Activated CD8-positive, alpha-beta T cell treated with anti-CD3 and anti-CD28 coated beads for 36 hours (primary cell): ENCODE data around the gene GAST. TPM values are rescaled to one million over a fixed set of nuclear protein-coding genes. Genes with fewer than 3 reads are reported as not detected.
A peak's percentile ranks its signal among the peaks of the same experiment; 100 is the strongest.

ENCODE experiments used
- ATAC-seq: fragments of 200-7000 bp; cut with Tn5 transposase; one replicate; pipeline ENCODE4 v1.10.0; 2021; ENCODE audit warnings: mild to moderate bottlenecking, moderate library complexity
- CTCF ChIA-PET: fragments of 350-600 bp; sonication (Branson Sonifier 250); formaldehyde crosslinking; loops from one replicate; lab custom pipeline; 2021; ENCODE audit warnings: antibody characterized with exemption; lab: Charles Lee
- POLR2A ChIA-PET: fragments of 350-600 bp; sonication (Branson Sonifier 250); formaldehyde crosslinking; loops from one replicate; lab custom pipeline; 2021; ENCODE audit warnings: antibody characterized with exemption; lab: Charles Lee
- DNase-seq: peaks from one replicate; pipeline ENCODE4 v3.0.0-alpha.2; 2020
- H3K27ac Mint-ChIP-seq: one replicate; pipeline ENCODE4 v1.8.0; 2021; ENCODE audit warnings: mild to moderate bottlenecking, mixed read lengths
- H3K27me3 Mint-ChIP-seq: one replicate; pipeline ENCODE4 v1.8.0; 2021; ENCODE audit warnings: mixed read lengths
- H3K36me3 Mint-ChIP-seq: one replicate; pipeline ENCODE4 v1.8.0; 2021; ENCODE audit warnings: low read depth, mixed read lengths
- H3K4me1 Mint-ChIP-seq: one replicate; pipeline ENCODE4 v1.8.0; 2021; ENCODE audit warnings: low read depth, mixed read lengths
- H3K4me3 Mint-ChIP-seq: one replicate; pipeline ENCODE4 v1.8.0; 2021; ENCODE audit warnings: mild to moderate bottlenecking, moderate library complexity, mixed read lengths
- H3K9me3 Mint-ChIP-seq: one replicate; pipeline ENCODE4 v1.8.0; 2021; ENCODE audit warnings: mixed read lengths
- intact Hi-C: fragments of 100-400 bp; cut with micrococcal nuclease; formaldehyde crosslinking; loops from one replicate; pipeline ENCODE4 v1.10.0; 2022
- total RNA-seq, 2 experiments: library from RNA; stranded (reverse); gene quantifications; one replicate each; pipeline ENCODE4 v1.2.3, GENCODE V29; 2021
- TF ChIP-seq, protein P1 (sequence below): fragments of 200-600 bp; IDR thresholded peaks from one replicate; pipeline ENCODE4 v1.8.0; 2022; ENCODE audit warnings: antibody characterized with exemption, mild to moderate bottlenecking

GAST gene, protein sequence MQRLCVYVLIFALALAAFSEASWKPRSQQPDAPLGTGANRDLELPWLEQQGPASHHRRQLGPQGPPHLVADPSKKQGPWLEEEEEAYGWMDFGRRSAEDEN
- total RNA-seq = not detected

DNA sequence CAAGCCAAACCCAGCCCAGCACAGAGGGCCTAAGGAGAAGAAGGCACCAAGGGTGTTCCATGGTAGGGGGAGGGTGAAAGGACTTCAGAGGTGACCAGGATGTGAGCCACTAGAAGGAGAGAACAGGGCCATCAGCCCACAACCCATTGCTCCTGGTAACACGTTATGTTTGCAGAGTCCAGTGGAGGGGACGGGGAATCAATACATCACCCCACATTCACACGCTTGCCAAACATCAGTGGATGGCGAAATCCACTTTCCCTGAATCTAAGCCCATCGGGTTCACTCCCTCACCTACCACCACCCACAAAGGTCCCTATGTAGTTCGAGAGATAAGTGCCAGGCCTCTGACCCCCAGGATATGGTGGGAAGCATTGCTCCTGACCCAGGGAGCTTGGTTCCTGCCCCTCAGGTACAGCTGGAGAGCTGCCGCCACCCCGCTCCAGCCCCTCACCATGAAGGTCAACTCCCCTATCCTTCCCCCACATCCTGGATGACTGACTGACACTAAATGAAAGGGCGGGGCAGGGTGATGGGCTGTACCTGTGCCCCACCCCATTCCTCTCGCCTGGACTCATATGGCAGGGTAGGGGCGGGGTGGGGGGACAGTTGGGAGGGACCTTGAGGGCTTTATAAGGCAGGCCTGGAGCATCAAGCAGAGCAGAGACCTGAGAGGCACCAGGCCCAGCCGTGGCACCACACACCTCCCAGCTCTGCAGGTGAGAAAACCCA lies at the start of gene GAST:
GAST (plus strand) TSS at position 663 of the 732 bp plus-strand sequence. CDS start 3,106 bp downstream, outside the sequence.
- intact Hi-C loops = no loop called here
- no peak for DNase-seq
- TF ChIP-seq, protein P1, sequence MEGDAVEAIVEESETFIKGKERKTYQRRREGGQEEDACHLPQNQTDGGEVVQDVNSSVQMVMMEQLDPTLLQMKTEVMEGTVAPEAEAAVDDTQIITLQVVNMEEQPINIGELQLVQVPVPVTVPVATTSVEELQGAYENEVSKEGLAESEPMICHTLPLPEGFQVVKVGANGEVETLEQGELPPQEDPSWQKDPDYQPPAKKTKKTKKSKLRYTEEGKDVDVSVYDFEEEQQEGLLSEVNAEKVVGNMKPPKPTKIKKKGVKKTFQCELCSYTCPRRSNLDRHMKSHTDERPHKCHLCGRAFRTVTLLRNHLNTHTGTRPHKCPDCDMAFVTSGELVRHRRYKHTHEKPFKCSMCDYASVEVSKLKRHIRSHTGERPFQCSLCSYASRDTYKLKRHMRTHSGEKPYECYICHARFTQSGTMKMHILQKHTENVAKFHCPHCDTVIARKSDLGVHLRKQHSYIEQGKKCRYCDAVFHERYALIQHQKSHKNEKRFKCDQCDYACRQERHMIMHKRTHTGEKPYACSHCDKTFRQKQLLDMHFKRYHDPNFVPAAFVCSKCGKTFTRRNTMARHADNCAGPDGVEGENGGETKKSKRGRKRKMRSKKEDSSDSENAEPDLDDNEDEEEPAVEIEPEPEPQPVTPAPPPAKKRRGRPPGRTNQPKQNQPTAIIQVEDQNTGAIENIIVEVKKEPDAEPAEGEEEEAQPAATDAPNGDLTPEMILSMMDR = no peak
- no peak within 1 kb of the TSS for H3K4me3 Mint-ChIP-seq
- CTCF ChIA-PET = no interaction called here
- H3K9me3 Mint-ChIP-seq = no peaks in the 10 kb centered on the region
- ATAC-seq = no peak
- no peaks in the 10 kb centered on the region for H3K36me3 Mint-ChIP-seq
- H3K4me1 Mint-ChIP-seq = peaks cover 5% of the 10 kb centered on the region
- POLR2A ChIA-PET = no interaction called here
- H3K27me3 Mint-ChIP-seq = peaks cover 5% of the 10 kb centered on the region
- no peak within 1 kb of the TSS for H3K27ac Mint-ChIP-seq

DNA sequence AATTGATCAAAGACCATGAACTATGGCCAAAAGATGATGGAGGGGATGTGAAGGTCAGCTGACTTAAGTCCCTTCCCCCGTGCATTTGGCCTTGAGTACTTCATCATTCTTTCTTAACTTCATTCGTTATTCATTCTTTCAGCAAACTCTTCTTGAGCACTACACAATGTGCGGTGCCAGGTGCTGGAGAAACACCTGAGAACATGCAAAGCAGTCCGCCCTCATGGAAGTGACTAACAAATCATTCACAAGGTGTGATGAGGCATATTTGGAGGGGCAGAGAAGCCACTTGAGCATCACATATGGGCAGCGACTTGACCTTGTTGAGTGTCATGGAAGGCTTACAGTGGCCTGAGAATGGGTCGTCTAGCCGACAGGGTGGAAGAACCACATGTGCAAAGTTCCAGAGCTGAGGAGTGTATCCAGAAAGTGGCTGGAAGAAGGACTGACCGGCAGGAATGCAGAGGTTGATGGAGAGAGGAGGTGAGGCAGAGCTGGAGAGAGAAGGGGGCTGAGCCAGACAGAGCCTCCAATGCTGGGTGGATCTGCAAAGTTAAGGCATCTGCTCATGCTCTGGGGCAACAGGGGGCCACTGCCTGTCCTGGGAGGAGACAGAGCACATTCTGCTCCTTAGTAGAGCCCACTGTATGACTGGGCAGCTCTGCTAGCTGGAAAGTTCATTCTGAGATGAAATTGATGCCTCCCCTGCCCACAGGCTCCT lies 48.5 kb upstream of the GAST start:
- TF ChIP-seq, protein P1 = no peak
- DNase-seq (no peak), ATAC-seq (no peak)
- no peak overlapping the region for H3K27ac Mint-ChIP-seq
- intact Hi-C loops = no loop called here
- ChIA-PET POLR2A (interaction anchor here (0.7 to 8.3 kb wide), 4 partner anchors 27 to 113 kb away, joined by 3 to 104 read pairs (median 3); partner anchors contain the start of gene EIF1), CTCF (interaction anchor here (0.7 to 10.9 kb wide), 38 partner anchors 10 to 980 kb away, joined by 3 to 435 read pairs (median 5); partner anchors contain the start of genes EIF1 and KRT31)
- H3K9me3 Mint-ChIP-seq = no peaks in the 10 kb centered on the region
- H3K27me3 Mint-ChIP-seq = peaks cover 1% of the 10 kb centered on the region
- H3K4me3 Mint-ChIP-seq = no peak overlapping the region
- peaks cover 23% of the 10 kb centered on the region for H3K4me1 Mint-ChIP-seq
- H3K36me3 Mint-ChIP-seq = no peaks in the 10 kb centered on the region

DNA sequence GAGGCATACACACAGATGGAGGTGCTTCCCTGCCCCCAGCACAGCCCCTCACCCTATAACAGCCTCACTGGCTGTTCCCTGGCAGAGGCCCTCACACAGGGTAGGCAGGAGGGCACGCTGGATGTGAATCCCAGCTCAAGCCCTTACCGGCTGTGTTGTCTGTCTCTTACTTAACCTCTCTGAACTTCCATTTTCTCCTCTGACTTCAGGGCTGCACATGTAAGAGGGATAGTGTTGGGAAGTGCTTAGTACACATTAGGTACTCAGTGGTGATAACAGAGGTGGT lies 48.0 kb upstream of the GAST start:
- POLR2A ChIA-PET = interaction anchor here (1.0 to 8.3 kb wide), 2 partner anchors 26 to 31 kb away, joined by 3 to 104 read pairs; partner anchors contain the start of gene EIF1

DNA sequence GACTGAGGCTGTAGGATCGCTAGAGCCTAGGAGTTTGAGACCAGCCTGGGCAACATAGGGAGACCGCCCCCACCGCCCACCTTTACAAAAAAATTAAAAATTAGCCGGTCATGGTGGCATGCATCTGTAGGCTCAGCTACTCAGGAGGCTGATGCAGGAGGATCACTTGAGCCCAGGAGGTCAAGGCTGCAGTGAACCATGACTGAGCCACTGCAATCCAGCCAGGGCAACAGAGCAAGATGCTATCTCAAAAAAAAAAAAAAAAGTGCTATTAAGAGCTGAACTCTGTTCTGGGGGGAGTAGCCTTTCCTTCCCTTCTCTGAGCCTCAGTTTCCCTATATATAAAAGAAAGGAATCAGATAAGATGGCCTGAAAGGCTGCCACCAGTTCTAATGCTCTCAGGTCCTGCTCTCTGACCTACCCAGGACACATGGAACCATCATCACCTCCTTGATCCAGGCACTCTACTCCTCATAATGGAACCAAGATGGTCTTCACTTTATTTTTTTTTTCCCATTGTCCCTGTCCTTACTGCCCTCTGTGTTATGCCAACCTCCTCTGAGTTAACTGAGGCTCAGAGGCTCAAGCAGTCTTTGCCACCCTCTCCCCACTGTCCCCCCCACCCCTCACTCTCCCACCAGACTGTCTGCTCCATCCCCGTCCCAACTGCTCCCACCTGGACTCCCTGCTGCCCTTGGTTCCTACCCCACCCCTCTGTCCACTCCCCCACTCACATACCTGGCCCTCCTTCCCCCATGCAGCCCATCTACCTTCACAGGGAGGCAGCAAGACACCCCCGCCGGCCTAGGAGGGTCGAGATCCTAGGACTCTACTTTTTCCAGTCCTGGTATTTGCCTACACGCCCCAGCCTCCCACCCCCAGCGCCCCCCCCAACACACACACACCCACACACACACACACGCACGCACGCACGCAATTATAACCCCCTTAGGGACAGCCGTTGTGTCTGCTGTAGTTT lies 47.3 kb upstream of the GAST start:
- peaks cover 33% of the 10 kb centered on the region for H3K4me1 Mint-ChIP-seq
- H3K4me3 Mint-ChIP-seq = peak overlapping the region; percentile 81
- no peaks in the 10 kb centered on the region for H3K36me3 Mint-ChIP-seq
- no peak for ATAC-seq
- intact Hi-C loops = no loop called here
- ChIA-PET CTCF (interaction anchor here (0.6 to 10.9 kb wide), 25 partner anchors 13 to 846 kb away, joined by 3 to 435 read pairs (median 4); partner anchors contain the start of genes EIF1 and KRT12), POLR2A (interaction anchor here (1.0 to 8.3 kb wide), 4 partner anchors 14 to 30 kb away, joined by 3 to 104 read pairs (median 27); partner anchors contain the start of gene EIF1)
- no peak for DNase-seq
- H3K27me3 Mint-ChIP-seq = peaks cover 1% of the 10 kb centered on the region
- H3K9me3 Mint-ChIP-seq = no peaks in the 10 kb centered on the region
- TF ChIP-seq, protein P1 = no peak
- peak overlapping the region; percentile 100 for H3K27ac Mint-ChIP-seq

More for the DNA sequence above, 48.0 kb upstream of the GAST start:
- Mint-ChIP-seq H3K9me3 (no peaks in the 10 kb centered on the region), H3K4me1 (peaks cover 26% of the 10 kb centered on the region), H3K27ac (no peak overlapping the region), H3K27me3 (peaks cover 1% of the 10 kb centered on the region), H3K36me3 (no peaks in the 10 kb centered on the region), H3K4me3 (no peak overlapping the region)
- intact Hi-C loops = no loop called here
- TF ChIP-seq, protein P1 = no peak
- ATAC-seq = no peak
- CTCF ChIA-PET = interaction anchor here (1.3 to 10.9 kb wide), 14 partner anchors 14 to 845 kb away, joined by 4 to 435 read pairs (median 14); partner anchors contain the start of gene EIF1
- no peak for DNase-seq
